ENCODE data around the gene SERINC3. TPM values are rescaled to one million over a fixed set of nuclear protein-coding genes. Genes with fewer than 3 reads are reported as not detected.

The SERINC3 gene
- total and polyA plus RNA-seq, 2 of the 13 experiments (the other 11 are each of a cell fraction or from before 2014, with no cell fraction given) = 82.0 to 226 TPM

GRCh38 chr20:44461142-44461802 is 60.6 kb downstream of the SERINC3 start (continued):
- TF ChIP-seq, protein P1, sequence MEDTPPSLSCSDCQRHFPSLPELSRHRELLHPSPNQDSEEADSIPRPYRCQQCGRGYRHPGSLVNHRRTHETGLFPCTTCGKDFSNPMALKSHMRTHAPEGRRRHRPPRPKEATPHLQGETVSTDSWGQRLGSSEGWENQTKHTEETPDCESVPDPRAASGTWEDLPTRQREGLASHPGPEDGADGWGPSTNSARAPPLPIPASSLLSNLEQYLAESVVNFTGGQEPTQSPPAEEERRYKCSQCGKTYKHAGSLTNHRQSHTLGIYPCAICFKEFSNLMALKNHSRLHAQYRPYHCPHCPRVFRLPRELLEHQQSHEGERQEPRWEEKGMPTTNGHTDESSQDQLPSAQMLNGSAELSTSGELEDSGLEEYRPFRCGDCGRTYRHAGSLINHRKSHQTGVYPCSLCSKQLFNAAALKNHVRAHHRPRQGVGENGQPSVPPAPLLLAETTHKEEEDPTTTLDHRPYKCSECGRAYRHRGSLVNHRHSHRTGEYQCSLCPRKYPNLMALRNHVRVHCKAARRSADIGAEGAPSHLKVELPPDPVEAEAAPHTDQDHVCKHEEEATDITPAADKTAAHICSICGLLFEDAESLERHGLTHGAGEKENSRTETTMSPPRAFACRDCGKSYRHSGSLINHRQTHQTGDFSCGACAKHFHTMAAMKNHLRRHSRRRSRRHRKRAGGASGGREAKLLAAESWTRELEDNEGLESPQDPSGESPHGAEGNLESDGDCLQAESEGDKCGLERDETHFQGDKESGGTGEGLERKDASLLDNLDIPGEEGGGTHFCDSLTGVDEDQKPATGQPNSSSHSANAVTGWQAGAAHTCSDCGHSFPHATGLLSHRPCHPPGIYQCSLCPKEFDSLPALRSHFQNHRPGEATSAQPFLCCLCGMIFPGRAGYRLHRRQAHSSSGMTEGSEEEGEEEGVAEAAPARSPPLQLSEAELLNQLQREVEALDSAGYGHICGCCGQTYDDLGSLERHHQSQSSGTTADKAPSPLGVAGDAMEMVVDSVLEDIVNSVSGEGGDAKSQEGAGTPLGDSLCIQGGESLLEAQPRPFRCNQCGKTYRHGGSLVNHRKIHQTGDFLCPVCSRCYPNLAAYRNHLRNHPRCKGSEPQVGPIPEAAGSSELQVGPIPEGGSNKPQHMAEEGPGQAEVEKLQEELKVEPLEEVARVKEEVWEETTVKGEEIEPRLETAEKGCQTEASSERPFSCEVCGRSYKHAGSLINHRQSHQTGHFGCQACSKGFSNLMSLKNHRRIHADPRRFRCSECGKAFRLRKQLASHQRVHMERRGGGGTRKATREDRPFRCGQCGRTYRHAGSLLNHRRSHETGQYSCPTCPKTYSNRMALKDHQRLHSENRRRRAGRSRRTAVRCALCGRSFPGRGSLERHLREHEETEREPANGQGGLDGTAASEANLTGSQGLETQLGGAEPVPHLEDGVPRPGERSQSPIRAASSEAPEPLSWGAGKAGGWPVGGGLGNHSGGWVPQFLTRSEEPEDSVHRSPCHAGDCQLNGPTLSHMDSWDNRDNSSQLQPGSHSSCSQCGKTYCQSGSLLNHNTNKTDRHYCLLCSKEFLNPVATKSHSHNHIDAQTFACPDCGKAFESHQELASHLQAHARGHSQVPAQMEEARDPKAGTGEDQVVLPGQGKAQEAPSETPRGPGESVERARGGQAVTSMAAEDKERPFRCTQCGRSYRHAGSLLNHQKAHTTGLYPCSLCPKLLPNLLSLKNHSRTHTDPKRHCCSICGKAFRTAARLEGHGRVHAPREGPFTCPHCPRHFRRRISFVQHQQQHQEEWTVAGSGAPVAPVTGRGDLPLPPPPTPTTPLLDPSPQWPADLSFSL (CRISPR knock-in tag; IDR thresholded peaks at IDR 0.05) = no peak
- no peak for TF ChIP-seq CCDC6 (CRISPR knock-in tag; IDR thresholded peaks at IDR 0.05)
- no peak for TF ChIP-seq SATB2 (CRISPR knock-in tag; IDR thresholded peaks at IDR 0.05)
- TF ChIP-seq FOXA3 (CRISPR knock-in tag; IDR thresholded peaks at IDR 0.05) = peak; percentile 67
- no peak for TF ChIP-seq ATM (IDR thresholded peaks at IDR 0.05; ENCODE audit: borderline replicate concordance)
- TF ChIP-seq SIN3A (IDR thresholded peaks at IDR 0.05; ENCODE audit: borderline replicate concordance, low read depth, low read length) = no peak
- peak; percentile 88 for TF ChIP-seq ZMYM2 (CRISPR knock-in tag; IDR thresholded peaks at IDR 0.05)
- TF ChIP-seq SMAD3 (CRISPR knock-in tag; IDR thresholded peaks at IDR 0.05) = peak; percentile 49; the same call in 1 of the 2 replicates
- TF ChIP-seq ISX (CRISPR knock-in tag; conservative IDR thresholded peaks at IDR 0.05) = no peak
- TF ChIP-seq, protein P2, sequence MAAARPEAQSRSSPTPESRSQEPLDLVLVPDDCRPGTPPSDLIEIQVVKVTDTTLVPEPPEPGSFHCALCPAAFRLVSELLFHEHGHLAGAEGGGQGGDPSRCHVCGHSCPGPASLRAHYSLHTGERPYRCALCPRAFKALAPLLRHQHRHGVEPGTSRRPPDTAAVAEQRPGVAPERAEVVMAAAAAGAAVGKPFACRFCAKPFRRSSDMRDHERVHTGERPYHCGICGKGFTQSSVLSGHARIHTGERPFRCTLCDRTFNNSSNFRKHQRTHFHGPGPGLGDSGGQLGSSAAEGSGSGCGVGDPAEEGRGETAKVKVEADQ (CRISPR knock-in tag; IDR thresholded peaks at IDR 0.05; ENCODE audit: borderline replicate concordance) = no peak
- TF ChIP-seq, protein P3, sequence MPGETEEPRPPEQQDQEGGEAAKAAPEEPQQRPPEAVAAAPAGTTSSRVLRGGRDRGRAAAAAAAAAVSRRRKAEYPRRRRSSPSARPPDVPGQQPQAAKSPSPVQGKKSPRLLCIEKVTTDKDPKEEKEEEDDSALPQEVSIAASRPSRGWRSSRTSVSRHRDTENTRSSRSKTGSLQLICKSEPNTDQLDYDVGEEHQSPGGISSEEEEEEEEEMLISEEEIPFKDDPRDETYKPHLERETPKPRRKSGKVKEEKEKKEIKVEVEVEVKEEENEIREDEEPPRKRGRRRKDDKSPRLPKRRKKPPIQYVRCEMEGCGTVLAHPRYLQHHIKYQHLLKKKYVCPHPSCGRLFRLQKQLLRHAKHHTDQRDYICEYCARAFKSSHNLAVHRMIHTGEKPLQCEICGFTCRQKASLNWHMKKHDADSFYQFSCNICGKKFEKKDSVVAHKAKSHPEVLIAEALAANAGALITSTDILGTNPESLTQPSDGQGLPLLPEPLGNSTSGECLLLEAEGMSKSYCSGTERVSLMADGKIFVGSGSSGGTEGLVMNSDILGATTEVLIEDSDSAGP (CRISPR knock-in tag; IDR thresholded peaks at IDR 0.05; ENCODE audit: borderline replicate concordance) = no peak
- TF ChIP-seq YY1 (IDR thresholded peaks at IDR 0.05; ENCODE audit: insufficient read depth, insufficient replicate concordance, low read depth, low read length) = peak; percentile 24
- no peak for TF ChIP-seq ZNF567 (CRISPR knock-in tag; IDR thresholded peaks at IDR 0.05; ENCODE audit: borderline replicate concordance)
- TF ChIP-seq CENPBD1 (CRISPR knock-in tag; IDR thresholded peaks at IDR 0.05; ENCODE audit: borderline replicate concordance, low read depth) = no peak
- TF ChIP-seq, protein P4, sequence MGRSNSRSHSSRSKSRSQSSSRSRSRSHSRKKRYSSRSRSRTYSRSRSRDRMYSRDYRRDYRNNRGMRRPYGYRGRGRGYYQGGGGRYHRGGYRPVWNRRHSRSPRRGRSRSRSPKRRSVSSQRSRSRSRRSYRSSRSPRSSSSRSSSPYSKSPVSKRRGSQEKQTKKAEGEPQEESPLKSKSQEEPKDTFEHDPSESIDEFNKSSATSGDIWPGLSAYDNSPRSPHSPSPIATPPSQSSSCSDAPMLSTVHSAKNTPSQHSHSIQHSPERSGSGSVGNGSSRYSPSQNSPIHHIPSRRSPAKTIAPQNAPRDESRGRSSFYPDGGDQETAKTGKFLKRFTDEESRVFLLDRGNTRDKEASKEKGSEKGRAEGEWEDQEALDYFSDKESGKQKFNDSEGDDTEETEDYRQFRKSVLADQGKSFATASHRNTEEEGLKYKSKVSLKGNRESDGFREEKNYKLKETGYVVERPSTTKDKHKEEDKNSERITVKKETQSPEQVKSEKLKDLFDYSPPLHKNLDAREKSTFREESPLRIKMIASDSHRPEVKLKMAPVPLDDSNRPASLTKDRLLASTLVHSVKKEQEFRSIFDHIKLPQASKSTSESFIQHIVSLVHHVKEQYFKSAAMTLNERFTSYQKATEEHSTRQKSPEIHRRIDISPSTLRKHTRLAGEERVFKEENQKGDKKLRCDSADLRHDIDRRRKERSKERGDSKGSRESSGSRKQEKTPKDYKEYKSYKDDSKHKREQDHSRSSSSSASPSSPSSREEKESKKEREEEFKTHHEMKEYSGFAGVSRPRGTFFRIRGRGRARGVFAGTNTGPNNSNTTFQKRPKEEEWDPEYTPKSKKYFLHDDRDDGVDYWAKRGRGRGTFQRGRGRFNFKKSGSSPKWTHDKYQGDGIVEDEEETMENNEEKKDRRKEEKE (IDR thresholded peaks at IDR 0.05) = no peak
- peak; percentile 76; the same call in 1 of the 2 replicates for TF ChIP-seq NFIC (IDR thresholded peaks at IDR 0.05; ENCODE audit: low read length)
- TF ChIP-seq ZNF598 (CRISPR knock-in tag; IDR thresholded peaks at IDR 0.05; ENCODE audit: borderline replicate concordance) = no peak; the same call in 1 of the 2 replicates
